WTC11 (cell line): Measurements from ENCODE around the gene BIRC5. TPM values are rescaled to one million over a fixed set of nuclear protein-coding genes. Genes with fewer than 3 reads are reported as not detected.
"Not testable (repeated sequence)": the region's sequence is repeated elsewhere in the genome, so short reads cannot be mapped to it uniquely, and the experiment has no call there.

Experiments
- ATAC-seq: fragments of 200-7000 bp; cut with Tn5 transposase; 2 replicates; pipeline ENCODE4 v1.10.0; 2021; ENCODE audit warnings: mild to moderate bottlenecking, moderate library complexity
- CTCF ChIA-PET: fragments of 300-600 bp; sonication (Branson Sonifier 250); formaldehyde crosslinking; loops from one replicate; lab custom pipeline; 2021; ENCODE audit warnings: antibody characterized with exemption; lab: Charles Lee
- POLR2A ChIA-PET: fragments of 350-600 bp; sonication (Branson Sonifier 250); formaldehyde crosslinking; loops from one replicate; lab custom pipeline; 2021; ENCODE audit warnings: antibody characterized with exemption; lab: Charles Lee
- DNase-seq: peaks from one replicate; pipeline ENCODE4 v3.0.0; 2021; ENCODE audit warnings: low spot score
- H3K27ac Mint-ChIP-seq: 2 replicates; pipeline ENCODE4 v1.8.0; 2021; ENCODE audit warnings: mixed read lengths
- H3K27me3 Mint-ChIP-seq: 2 replicates; pipeline ENCODE4 v1.8.0; 2021; ENCODE audit warnings: low read depth, mild to moderate bottlenecking, moderate library complexity, mixed read lengths
- H3K36me3 Mint-ChIP-seq: 2 replicates; pipeline ENCODE4 v1.8.0; 2021; ENCODE audit warnings: mixed read lengths
- H3K4me1 Mint-ChIP-seq: 2 replicates; pipeline ENCODE4 v1.8.0; 2022; ENCODE audit warnings: mixed read lengths
- H3K4me3 Mint-ChIP-seq: 2 replicates; pipeline ENCODE4 v1.8.0; 2021; ENCODE audit warnings: mild to moderate bottlenecking, moderate library complexity, mixed read lengths
- H3K9me3 Mint-ChIP-seq: 2 replicates; pipeline ENCODE4 v1.8.0; 2021; ENCODE audit warnings: mixed read lengths
- ARID4B ChIP-seq: sonication (generic); formaldehyde crosslinking; IDR thresholded peaks from 2 replicates; pipeline ENCODE4 v1.8.0; 2023; ENCODE audit warnings: missing genetic modification reagents, mild to moderate bottlenecking, borderline replicate concordance
- E2F4 ChIP-seq: sonication (generic); formaldehyde crosslinking; IDR thresholded peaks from 2 replicates; pipeline ENCODE4 v1.8.1; 2022; ENCODE audit warnings: low read depth, mild to moderate bottlenecking, moderate library complexity, missing genetic modification reagents, borderline replicate concordance
- ESRRA ChIP-seq: sonication (generic); formaldehyde crosslinking; IDR thresholded peaks from 2 replicates; pipeline ENCODE4 v1.8.1; 2022; ENCODE audit warnings: mild to moderate bottlenecking, missing genetic modification reagents, borderline replicate concordance
- GABPB1 ChIP-seq: sonication (generic); formaldehyde crosslinking; IDR thresholded peaks from 2 replicates; pipeline ENCODE4 v1.8.1; 2023; ENCODE audit warnings: mild to moderate bottlenecking, missing genetic modification reagents
- HMGA2 ChIP-seq: fragments of 250-450 bp; sonication (Bioruptor Pico); IDR thresholded peaks from 2 replicates; pipeline ENCODE4 v1.4.0; 2021; ENCODE audit warnings: mild to moderate bottlenecking, moderate library complexity
- IRF2 ChIP-seq: sonication (generic); formaldehyde crosslinking; IDR thresholded peaks from 2 replicates; pipeline ENCODE4 v1.8.0; 2022; ENCODE audit warnings: low read depth, missing genetic modification reagents, borderline replicate concordance
- JAZF1 ChIP-seq: fragments of 250-450 bp; sonication (Bioruptor Pico); IDR thresholded peaks from 2 replicates; pipeline ENCODE4 v1.9.0; 2021; ENCODE audit warnings: moderate library complexity, mild to moderate bottlenecking, inconsistent platforms
- JUN ChIP-seq: sonication (generic); formaldehyde crosslinking; IDR thresholded peaks from 2 replicates; pipeline ENCODE4 v1.8.0; 2023; ENCODE audit warnings: mild to moderate bottlenecking, missing genetic modification reagents
- OVOL2 ChIP-seq: fragments of 250-450 bp; sonication (Bioruptor Pico); IDR thresholded peaks from 2 replicates; pipeline ENCODE4 v1.9.0; 2021; ENCODE audit warnings: mild to moderate bottlenecking, borderline replicate concordance
- PRRX2 ChIP-seq: fragments of 250-450 bp; sonication (Bioruptor Pico); IDR thresholded peaks from 2 replicates; pipeline ENCODE4 v1.8.0; 2021; ENCODE audit warnings: mild to moderate bottlenecking
- RORB ChIP-seq: fragments of 250-450 bp; sonication (Bioruptor Pico); IDR thresholded peaks from 2 replicates; pipeline ENCODE4 v1.9.0; 2021; ENCODE audit warnings: mild to moderate bottlenecking
- TCF7 ChIP-seq: sonication (generic); formaldehyde crosslinking; IDR thresholded peaks from 2 replicates; pipeline ENCODE4 v1.8.0; 2022; ENCODE audit warnings: mild to moderate bottlenecking, low read depth, missing genetic modification reagents, moderate library complexity
- TEAD1 ChIP-seq: sonication (generic); formaldehyde crosslinking; IDR thresholded peaks from 2 replicates; pipeline ENCODE4 v1.8.0; 2022; ENCODE audit warnings: mild to moderate bottlenecking, missing genetic modification reagents
- ZBTB21 ChIP-seq: sonication (generic); formaldehyde crosslinking; IDR thresholded peaks from 2 replicates; pipeline ENCODE4 v1.8.1; 2023; ENCODE audit warnings: mild to moderate bottlenecking, missing genetic modification reagents, borderline replicate concordance
- ZNF416 ChIP-seq: fragments of 250-450 bp; sonication (Bioruptor Pico); IDR thresholded peaks from 2 replicates; pipeline ENCODE4 v1.9.0; 2021; ENCODE audit warnings: mild to moderate bottlenecking, inconsistent platforms
- total RNA-seq: library from RNA; stranded (reverse); gene quantifications from 3 replicates; pipeline ENCODE4 v1.2.3, GENCODE V29; 2021
- TF ChIP-seq, protein P1 (sequence below): fragments of 200-600 bp; IDR thresholded peaks from 2 replicates; pipeline ENCODE4 v1.8.0; 2022; ENCODE audit warnings: antibody characterized with exemption

The BIRC5 gene
- total RNA-seq, 1 experiment from 2014 or later: 115 TPM

DNA sequence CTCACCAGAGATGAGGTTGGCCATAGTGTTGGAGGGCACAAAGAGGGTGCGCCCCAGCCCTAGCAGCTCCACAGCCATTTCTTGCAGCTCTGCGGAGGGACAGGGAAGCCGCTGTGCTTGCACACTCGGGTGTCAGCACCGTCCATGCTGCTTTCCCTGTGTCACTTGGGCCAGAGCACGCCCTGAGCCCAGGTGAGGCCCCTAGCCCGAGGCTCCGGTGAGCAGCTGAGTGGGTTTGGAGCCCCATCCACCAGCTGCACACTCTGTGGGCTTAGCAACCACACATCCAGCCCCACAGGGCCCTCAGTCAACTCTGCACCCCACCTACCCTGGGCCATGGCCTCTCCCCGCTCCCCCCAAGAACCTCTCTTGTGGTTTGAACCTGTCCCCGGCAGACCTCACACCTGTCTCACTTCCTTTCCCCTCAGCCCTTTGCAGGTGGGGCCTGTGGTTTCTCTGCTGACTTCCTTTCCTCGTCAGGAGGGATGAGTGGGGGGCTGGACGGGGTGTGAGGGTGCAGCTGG is 38.1 kb downstream of the BIRC5 start:
- no peak for TF ChIP-seq ZBTB21 (CRISPR knock-in tag)
- TF ChIP-seq ESRRA (CRISPR knock-in tag): no peak
- no peak for TF ChIP-seq ZNF416
- TF ChIP-seq HMGA2 (CRISPR knock-in tag): no peak
- TF ChIP-seq RORB (CRISPR knock-in tag): no peak
- TF ChIP-seq ARID4B (CRISPR knock-in tag): no peak
- no peak for TF ChIP-seq IRF2
- TF ChIP-seq JUN (CRISPR knock-in tag): no peak
- TF ChIP-seq JAZF1: no peak
- no peak for TF ChIP-seq PRRX2
- Mint-ChIP-seq H3K4me3 (no peak overlapping the region), H3K27ac (no peak overlapping the region), H3K4me1 (peaks cover 27% of the 10 kb centered on the region), H3K9me3 (no peaks in the 10 kb centered on the region), H3K36me3 (no peaks in the 10 kb centered on the region), H3K27me3 (no peaks in the 10 kb centered on the region)
- POLR2A ChIA-PET: no interaction called here
- CTCF ChIA-PET: interaction anchor here (1.1 to 5.3 kb wide), 22 partner anchors 9 to 206 kb away, joined by 3 to 52 read pairs (median 16); partner anchors contain the start of genes AFMID, TK1 and TMEM235
- no peak for DNase-seq
- ATAC-seq: no peak

DNA sequence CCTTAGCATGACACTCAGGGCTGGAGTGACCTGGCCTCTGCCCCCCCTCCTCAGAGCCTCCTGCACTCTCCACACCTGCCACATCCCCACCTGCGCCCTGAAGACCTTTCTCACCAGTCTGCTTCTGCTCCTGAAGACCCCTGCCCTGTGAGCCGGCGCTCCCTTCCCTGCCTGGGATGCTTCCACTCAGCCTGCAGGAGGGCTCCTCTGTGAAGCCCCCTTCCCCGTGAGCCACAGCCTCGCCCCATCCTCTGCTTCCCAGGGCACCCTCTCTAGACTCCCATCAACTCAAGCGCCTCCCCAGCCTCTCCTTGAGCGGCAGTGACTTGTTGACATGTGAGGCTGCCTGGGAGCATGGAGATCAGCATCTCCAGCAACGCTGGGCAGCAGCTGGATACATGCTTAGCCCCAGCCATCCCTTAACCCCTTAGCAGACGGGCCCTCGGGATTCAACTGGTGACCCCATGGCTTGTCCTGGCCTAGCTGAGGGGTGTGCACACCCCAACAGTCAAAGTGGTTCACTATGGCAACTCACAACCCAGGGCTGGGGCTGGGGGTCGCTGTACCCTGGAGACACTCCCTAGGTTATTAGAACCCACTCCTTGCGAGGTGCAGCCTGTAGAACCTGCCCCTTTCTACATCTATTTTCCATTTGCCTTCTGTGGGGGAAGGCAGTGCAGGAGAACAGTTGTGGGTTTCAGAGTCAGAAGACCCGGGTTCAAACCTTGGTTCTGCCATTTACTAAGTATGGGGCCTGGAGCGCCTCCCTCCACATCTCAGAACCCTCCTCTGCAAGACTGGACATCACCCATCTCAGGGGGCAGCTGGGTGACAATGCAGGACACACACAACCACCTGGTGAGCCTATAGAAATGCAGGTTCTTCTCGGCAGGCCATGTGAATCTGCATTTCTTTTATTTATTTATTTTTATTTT is 38.9 kb downstream of the BIRC5 start:
- ChIA-PET POLR2A (interaction anchor here (0.7 to 1.5 kb wide), 3 partner anchors 16 to 102 kb away, joined by 3 to 5 read pairs (median 3); no protein-coding TSS in a partner anchor), CTCF (interaction anchor here (0.7 to 5.3 kb wide), 8 partner anchors 8 to 169 kb away, joined by 3 to 52 read pairs (median 18); no protein-coding TSS in a partner anchor)

GRCh38 chr17:78253636-78253945 is 39.5 kb downstream of the BIRC5 start:
- Mint-ChIP-seq H3K4me3 (peak overlapping the region; percentile 74), H3K27ac (peak overlapping the region; percentile 88; the same call in 1 of the 2 replicates), H3K4me1 (peaks cover 31% of the 10 kb centered on the region)
- ChIA-PET CTCF (interaction anchor here (0.7 kb wide), 1 partner anchor 13 kb away, joined by 3 read pairs; no protein-coding TSS in a partner anchor), POLR2A (interaction anchor here (0.7 to 1.5 kb wide), 3 partner anchors 16 to 101 kb away, joined by 3 to 5 read pairs (median 3); no protein-coding TSS in a partner anchor)
- H3K36me3 Mint-ChIP-seq, DNase-seq, H3K27me3 Mint-ChIP-seq, H3K9me3 Mint-ChIP-seq, ATAC-seq: not testable (repeated sequence)

More for the DNA sequence above, 38.9 kb downstream of the BIRC5 start:
- Mint-ChIP-seq H3K27ac (peak overlapping the region; percentile 57; the same call in 1 of the 2 replicates), H3K4me3 (peak overlapping the region; percentile 60), H3K36me3 (no peaks in the 10 kb centered on the region), H3K27me3 (no peaks in the 10 kb centered on the region), H3K4me1 (peaks cover 28% of the 10 kb centered on the region), H3K9me3 (no peaks in the 10 kb centered on the region)
- ATAC-seq: no peak
- no peak for DNase-seq
- no peak for TF ChIP-seq TCF7 (CRISPR knock-in tag)
- TF ChIP-seq JUN (CRISPR knock-in tag): no peak
- no peak for TF ChIP-seq OVOL2 (CRISPR knock-in tag)
- TF ChIP-seq, protein P1, sequence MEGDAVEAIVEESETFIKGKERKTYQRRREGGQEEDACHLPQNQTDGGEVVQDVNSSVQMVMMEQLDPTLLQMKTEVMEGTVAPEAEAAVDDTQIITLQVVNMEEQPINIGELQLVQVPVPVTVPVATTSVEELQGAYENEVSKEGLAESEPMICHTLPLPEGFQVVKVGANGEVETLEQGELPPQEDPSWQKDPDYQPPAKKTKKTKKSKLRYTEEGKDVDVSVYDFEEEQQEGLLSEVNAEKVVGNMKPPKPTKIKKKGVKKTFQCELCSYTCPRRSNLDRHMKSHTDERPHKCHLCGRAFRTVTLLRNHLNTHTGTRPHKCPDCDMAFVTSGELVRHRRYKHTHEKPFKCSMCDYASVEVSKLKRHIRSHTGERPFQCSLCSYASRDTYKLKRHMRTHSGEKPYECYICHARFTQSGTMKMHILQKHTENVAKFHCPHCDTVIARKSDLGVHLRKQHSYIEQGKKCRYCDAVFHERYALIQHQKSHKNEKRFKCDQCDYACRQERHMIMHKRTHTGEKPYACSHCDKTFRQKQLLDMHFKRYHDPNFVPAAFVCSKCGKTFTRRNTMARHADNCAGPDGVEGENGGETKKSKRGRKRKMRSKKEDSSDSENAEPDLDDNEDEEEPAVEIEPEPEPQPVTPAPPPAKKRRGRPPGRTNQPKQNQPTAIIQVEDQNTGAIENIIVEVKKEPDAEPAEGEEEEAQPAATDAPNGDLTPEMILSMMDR: no peak
- TF ChIP-seq RORB (CRISPR knock-in tag): no peak
- TF ChIP-seq E2F4 (CRISPR knock-in tag): no peak
- TF ChIP-seq TEAD1: no peak
- no peak for TF ChIP-seq GABPB1
